Peyer's patch (tissue), 4 donors: Measurements from ENCODE around the gene GLCCI1. TPM values are rescaled to one million over a fixed set of nuclear protein-coding genes. Genes with fewer than 3 reads are reported as not detected.

Experiments used
- DNase-seq, 3 donors: peaks; one replicate each; pipeline ENCODE4 v3.0.0-alpha.2; 2017 to 2019
- H3K27ac ChIP-seq, 4 donors: fragments of 200-600 bp; sonication (generic); one replicate each; pipeline ENCODE4 v1.5.1; 2016 to 2019
- H3K27me3 ChIP-seq, 2 donors: fragments of 200-600 bp; sonication (generic); one replicate each; pipeline ENCODE4 v1.5.1; 2019
- H3K36me3 ChIP-seq, 3 donors: fragments of 200-600 bp; sonication (generic); one replicate each; pipeline ENCODE4 v1.5.1; 2016 to 2019
- H3K4me1 ChIP-seq, 4 donors: fragments of 200-600 bp; sonication (generic); one replicate each; pipeline ENCODE4 v1.5.1; 2016 to 2019
- H3K4me3 ChIP-seq, 4 donors: fragments of 200-600 bp; sonication (generic); 1 replicate in 3 of 4; 2 replicates in 1 of 4; pipeline ENCODE4 v1.5.1; 2016 to 2019; ENCODE audit warnings: mild to moderate bottlenecking in 1 of 4
- H3K9me3 ChIP-seq, 4 donors: fragments of 200-600 bp; sonication (generic); one replicate each; pipeline ENCODE4 v1.5.1; 2016 to 2019; ENCODE audit warnings: mild to moderate bottlenecking in 1 of 4
- CTCF ChIP-seq, 6 experiments: fragments of 450-650 bp in 4 of 6; fragments of 200-600 bp in 2 of 6; sonication (generic) in 1 of 6; IDR thresholded peaks; one replicate each; pipeline ENCODE4 v1.5.1; 2017 to 2019; ENCODE audit warnings: antibody characterized with exemption in 6 of 6, mild to moderate bottlenecking in 3 of 6, moderate library complexity in 1 of 6
- POLR2A ChIP-seq, 2 donors: fragments of 450-650 bp; IDR thresholded peaks; one replicate each; pipeline ENCODE4 v1.5.1; 2017; ENCODE audit warnings: antibody characterized with exemption in 2 of 2, mild to moderate bottlenecking in 2 of 2, moderate library complexity in 2 of 2
- total RNA-seq, 4 donors: library from RNA; depleted of rRNA; stranded (reverse); fragments of >200 nt; gene quantifications; one replicate each; pipeline ENCODE4 v1.1.0, GENCODE V29; 2016

The GLCCI1 gene
- total RNA-seq, result 10 to 100 TPM in 1 of 4 donors, 1 to 10 TPM in 3; 5.1 to 33.8 (median 7.9) TPM

- peak within 1 kb of the TSS; percentile 70 to 100 (median 96) for H3K4me3 ChIP-seq
- H3K36me3 ChIP-seq, result no peaks in the 10 kb centered on the region
- H3K27ac ChIP-seq, result peak within 1 kb of the TSS; percentile 89 to 100 (median 97)
- DNase-seq, result peak; percentile 95 to 98 (median 97)
- peaks cover 0 to 12% (median 0%) of the 10 kb centered on the region in 4 donors for H3K4me1 ChIP-seq
- no peaks in the 10 kb centered on the region for H3K27me3 ChIP-seq
- TF ChIP-seq CTCF (IDR thresholded peaks at IDR 0.05) (no peak), POLR2A (IDR thresholded peaks at IDR 0.05) (peak; percentile 76 to 83)
- H3K9me3 ChIP-seq, result no peaks in the 10 kb centered on the region
These were observed at the start of gene GLCCI1 for GRCh38 chr7:7968544-7969305. TSS of gene GLCCI1 (plus strand) at chr7:7968796. CDS start at chr7:7969351, 555 bp downstream.

GRCh38 chr7:7919449-7919945 is 49.1 kb upstream of the GLCCI1 start:
- Histone ChIP-seq H3K4me3 (no peak overlapping the region), H3K27me3 (no peaks in the 10 kb centered on the region), H3K4me1 (peaks cover 0 to 13% (median 2%) of the 10 kb centered on the region in 4 donors), H3K27ac (peak overlapping the region in 2 of 4 donors; percentile 19 to 30), H3K9me3 (no peaks in the 10 kb centered on the region), H3K36me3 (no peaks in the 10 kb centered on the region)
- DNase-seq, result no peak
- no peak for TF ChIP-seq POLR2A (IDR thresholded peaks at IDR 0.05)
- TF ChIP-seq CTCF (IDR thresholded peaks at IDR 0.05), result no peak

GRCh38 chr7:7920056-7920455 is 48.5 kb upstream of the GLCCI1 start:
- TF ChIP-seq CTCF (IDR thresholded peaks at IDR 0.05) (no peak), POLR2A (IDR thresholded peaks at IDR 0.05) (no peak)
- Histone ChIP-seq H3K4me1 (peaks cover 0 to 13% (median 2%) of the 10 kb centered on the region in 4 donors), H3K36me3 (no peaks in the 10 kb centered on the region), H3K4me3 (peak overlapping the region in 2 of 4 donors; percentile 37 to 40), H3K27ac (peak overlapping the region in 3 of 4 donors; percentile 19 to 69 (median 37)), H3K27me3 (no peaks in the 10 kb centered on the region), H3K9me3 (no peaks in the 10 kb centered on the region)
- DNase-seq, result no peak

- H3K27ac ChIP-seq, result peak overlapping the region; percentile 18 to 69 (median 28)
- H3K9me3 ChIP-seq, result no peaks in the 10 kb centered on the region
- peak overlapping the region in 2 of 4 donors; percentile 37 to 40 for H3K4me3 ChIP-seq
- H3K36me3 ChIP-seq, result no peaks in the 10 kb centered on the region
- H3K27me3 ChIP-seq, result no peaks in the 10 kb centered on the region
- TF ChIP-seq POLR2A (IDR thresholded peaks at IDR 0.05) (no peak), CTCF (IDR thresholded peaks at IDR 0.05) (no peak)
- DNase-seq, result peak in 2 of 3 donors; percentile 44 to 56
- peaks cover 0 to 13% (median 2%) of the 10 kb centered on the region in 4 donors for H3K4me1 ChIP-seq
These were observed 48.1 kb upstream of the GLCCI1 start for GRCh38 chr7:7920481-7920880.

- H3K9me3 ChIP-seq, result no peaks in the 10 kb centered on the region
- H3K27ac ChIP-seq, result no peak overlapping the region
- H3K4me1 ChIP-seq, result peaks cover 0 to 13% (median 2%) of the 10 kb centered on the region in 4 donors
- no peaks in the 10 kb centered on the region for H3K27me3 ChIP-seq
- no peak for TF ChIP-seq CTCF (IDR thresholded peaks at IDR 0.05)
- TF ChIP-seq POLR2A (IDR thresholded peaks at IDR 0.05), result no peak
- no peak for DNase-seq
- no peaks in the 10 kb centered on the region for H3K36me3 ChIP-seq
- H3K4me3 ChIP-seq, result no peak overlapping the region
These were observed 46.8 kb upstream of the GLCCI1 start for GRCh38 chr7:7921830-7922229.
